HG02588 (cell line): ENCODE data around the gene FGD4.

Source experiments
- ATAC-seq: cut with Tn5 transposase; IDR thresholded peaks from one replicate; pipeline ENCODE4 v1.9.1; 2021; ENCODE audit warnings: mild to moderate bottlenecking, moderate library complexity; ENCODE audit not compliant: unreplicated experiment

Gene FGD4

DNA sequence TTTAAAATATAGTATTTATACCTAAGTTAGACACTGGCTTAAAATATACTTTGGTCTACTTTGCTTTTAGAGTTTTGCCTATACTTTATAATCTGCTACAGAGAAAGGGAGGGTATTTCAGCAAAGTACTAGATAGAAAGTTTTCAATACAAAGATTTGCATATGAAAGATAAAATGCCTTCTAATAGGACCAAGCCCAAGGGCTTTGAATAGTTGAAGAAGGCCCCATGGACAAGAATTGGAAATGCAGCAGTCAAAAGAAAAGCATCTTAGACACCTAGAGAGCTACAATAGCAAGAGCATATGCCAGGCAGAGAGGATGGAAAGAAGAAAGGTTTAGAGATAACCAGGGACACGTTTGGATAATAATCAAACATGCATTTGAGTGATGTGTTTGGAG lies 196.7 kb downstream of the FGD4 start:
- no peak for ATAC-seq

DNA sequence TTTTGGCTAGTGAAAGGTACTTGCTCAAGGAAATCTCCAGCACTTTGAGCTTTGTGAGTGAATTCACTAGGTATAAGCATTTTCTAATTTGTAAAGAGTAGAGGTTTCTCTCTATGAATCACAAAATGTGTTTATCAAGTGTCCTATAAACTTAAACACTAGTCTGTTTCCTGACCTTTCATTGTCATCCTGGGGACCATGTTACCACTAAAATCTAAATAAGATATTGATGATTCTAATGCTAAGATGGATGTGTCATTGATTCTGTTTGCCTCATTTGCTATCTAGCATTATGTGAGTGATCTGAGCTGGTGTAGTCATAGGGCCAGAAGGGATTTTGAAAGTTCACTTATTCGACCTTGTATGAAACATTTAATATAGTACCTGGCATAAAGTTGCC lies 199.3 kb downstream of the FGD4 start:
- ATAC-seq = no peak

DNA sequence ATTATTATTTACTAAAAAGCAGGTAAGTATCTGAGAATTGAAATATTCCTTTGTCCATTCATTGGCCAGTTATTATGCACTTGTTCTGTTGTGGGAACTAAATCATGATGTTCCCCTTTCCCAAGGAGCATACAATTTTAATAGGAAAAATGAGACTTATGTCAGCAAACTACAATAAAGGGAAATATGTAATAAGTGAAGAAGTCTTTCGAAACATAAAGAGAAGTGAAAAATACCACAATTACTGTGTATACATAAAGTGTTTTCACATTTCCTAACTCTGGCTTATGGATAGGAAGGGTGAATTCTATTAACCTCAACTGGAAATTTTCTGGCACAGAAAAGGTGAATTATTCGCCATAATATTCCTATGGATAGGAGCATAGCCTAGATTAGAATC lies 201.3 kb downstream of the FGD4 start:
- ATAC-seq = no peak

DNA sequence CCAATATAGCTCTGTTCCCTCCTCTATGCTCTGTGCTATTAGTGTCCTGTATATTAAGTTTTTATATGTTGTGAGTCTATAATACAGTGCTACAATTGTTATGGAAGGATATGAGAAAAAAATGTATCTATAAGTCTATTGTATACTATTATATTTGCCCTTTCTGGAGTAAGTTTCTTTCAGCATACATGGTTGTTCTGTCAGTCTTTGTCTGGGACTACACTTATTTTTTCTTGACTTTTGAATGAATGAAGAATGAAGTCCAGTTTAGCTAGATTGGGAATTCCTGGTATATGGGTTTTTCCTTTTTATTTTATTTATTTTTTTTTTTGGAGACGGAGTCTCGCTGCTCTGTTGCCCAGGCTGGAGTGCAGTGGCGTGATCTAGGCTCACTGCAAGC lies 203.7 kb downstream of the FGD4 start:
- ATAC-seq = no peak

DNA sequence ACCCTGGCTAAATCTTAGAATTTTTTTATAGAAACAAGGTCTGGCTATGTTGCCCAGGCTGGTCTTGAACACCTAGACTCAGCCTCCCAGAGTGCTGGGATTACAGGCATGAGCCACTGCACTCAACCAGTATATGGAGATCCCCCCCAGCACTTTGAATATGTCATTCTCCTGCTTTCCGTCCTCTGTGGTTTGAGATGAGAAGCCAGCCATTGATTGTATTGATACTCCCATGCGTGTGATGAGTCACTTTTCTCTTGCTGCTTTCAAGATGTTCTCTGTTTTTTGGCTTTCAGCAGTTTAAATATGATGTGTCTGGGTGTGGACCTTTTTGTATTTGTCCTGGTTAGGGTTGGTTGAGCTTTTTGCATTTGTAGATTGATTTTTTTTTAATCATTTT lies 204.5 kb downstream of the FGD4 start:
- peak; percentile 88 for ATAC-seq

DNA sequence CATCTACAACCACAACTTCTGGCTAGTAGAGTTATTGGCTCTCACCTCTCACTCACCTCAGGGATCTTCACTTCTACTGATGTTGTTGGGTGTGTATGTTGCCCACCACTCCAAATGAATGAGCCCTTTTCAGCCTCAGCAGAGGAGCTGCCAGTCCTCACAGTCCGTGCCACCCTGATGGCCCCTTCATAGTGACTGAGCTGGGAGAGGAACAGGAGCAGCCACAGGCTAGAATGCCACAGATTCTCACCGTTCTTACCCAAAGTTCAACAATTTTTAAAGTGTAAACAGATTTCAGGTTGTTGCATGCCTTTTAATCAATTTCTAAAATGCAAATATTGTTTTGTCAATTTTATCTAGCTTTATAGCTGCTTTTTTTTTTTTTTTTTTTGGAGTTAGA lies 205.2 kb downstream of the FGD4 start:
- ATAC-seq = no peak

DNA sequence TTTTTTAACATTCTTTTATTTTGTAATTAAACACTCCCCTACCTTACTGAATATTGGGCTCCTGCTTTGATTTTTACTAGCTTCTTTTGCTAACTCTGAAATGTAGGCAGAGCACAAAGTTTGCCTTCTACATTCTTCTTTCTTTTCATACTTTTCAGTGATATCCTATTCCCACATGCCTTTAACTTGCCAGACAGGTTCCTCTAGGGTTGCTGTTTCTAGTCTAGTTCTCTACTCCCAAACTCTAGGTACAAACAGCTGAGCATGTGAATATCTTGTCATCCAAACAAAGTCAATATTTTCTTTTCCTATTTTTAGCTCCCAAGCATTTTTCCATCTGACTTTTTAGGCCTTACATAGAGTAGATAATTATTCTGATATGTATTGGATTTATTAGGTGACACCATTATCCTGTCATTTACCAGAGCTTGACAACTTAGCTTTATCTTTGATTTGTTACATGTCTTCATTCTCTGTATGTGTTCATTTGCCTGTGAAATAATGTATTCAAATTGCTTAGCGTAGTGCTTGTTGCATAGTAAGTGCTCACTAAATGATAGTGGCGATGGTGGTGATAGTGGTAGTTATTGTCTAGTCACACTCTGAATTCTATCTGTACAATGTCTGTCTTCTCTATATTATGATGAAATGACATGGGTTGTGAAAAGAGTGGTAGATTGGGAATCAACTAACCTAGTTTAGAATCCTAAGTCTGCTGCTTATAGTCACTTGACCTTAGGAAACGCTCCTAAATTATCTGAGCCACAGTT lies 206.2 kb downstream of the FGD4 start:
- no peak for ATAC-seq

DNA sequence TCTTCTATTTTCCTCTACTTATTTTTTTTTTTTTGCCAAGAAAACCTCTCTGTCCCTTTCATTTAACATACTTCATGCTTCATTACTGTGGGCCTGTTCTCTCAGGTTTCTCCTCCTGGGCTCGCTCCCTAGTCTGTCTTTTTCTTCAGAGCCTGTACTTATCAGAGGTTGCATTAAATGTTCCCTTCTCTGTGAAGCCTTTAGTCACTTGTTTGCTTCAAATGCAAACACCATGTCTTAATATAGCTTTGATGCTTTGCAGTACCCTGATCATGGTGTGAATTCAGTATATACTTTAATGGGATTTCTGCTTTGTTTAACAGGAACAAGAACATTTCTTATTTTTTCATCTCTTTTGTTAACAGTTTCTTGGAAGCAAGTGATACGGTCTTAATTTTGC lies 207.1 kb downstream of the FGD4 start:
- ATAC-seq = no peak

DNA sequence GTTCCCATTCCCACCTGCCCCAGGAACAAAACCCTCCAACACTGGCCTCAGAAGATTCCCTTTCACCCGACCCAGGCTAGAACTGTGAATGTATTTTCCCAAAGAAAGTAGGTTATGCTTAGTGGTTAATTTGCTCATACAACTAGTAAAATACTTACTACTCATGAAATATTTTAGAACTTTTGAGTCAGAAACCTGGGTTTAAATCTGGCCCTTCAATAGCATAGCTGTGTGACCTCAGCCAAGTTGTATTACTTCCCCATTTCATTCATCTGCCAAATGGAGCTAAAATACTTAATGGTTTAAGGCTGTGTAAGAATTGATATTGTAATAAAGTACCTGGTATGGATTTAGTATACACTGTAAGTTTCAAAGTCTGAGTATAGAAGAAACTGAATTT lies 210.6 kb downstream of the FGD4 start:
- no peak for ATAC-seq

DNA sequence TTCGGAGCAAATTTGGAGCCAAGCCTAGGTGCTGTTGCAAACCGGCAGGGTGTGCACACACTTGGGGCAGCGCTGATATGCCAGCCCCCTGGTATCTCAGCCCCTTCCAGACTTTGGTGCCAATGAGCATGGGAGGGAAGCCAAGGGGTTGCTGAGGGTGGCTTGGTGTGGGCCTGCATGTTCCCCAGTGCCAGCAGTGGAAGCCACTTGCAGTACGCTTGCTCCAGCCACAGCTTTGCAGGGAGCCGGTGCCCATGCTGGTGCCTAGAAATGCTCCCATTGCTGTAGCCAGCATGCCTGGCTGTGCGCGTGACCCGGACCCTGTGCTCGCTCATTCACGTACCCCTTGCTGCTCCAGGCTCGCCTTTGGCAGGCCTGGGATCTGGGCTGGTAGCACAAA lies 212.6 kb downstream of the FGD4 start:
- no peak for ATAC-seq

DNA sequence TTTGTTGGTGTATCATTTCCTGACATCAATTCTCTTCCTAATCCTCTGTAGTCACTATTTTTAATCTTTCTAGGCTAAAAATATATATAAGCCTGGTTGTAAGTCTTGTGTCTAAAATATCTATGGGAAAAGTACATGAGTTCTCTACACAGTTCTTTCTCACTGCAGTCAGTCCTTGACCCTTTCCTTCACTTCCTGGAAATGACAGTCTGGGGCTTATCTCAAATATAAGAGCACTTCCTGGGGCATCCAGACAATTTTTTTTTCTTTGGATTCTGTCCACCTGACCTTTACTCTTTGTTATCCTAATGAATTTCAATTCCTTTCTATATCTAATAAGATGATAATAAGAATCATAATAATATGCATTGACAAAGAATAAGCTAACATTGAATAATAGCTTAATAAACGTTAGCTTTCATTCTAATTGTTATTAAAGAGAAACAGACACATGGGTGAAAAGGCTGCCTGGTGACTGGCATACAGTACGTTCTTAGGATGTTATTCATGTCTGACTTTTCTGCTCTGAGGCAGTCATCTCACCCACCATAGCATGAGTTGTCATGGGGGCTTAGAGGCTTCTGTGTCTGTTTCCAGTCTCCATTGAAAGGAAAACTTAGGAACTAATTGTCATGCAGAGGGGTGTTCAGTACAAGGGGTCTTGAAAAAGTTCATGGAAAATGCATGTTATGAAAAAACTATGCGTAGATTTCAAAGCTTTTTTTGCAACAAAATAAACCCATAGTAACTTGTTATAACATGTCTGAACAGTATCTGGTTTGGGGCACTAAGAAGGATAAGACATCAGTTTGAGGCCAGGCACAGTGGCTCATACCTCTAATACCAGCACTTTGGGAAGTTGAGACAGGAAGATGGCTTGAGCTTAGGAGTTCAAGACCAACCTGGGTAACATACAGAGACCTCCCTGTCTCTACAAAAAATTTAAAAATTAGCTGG lies 213.6 kb downstream of the FGD4 start:
- no peak for ATAC-seq

DNA sequence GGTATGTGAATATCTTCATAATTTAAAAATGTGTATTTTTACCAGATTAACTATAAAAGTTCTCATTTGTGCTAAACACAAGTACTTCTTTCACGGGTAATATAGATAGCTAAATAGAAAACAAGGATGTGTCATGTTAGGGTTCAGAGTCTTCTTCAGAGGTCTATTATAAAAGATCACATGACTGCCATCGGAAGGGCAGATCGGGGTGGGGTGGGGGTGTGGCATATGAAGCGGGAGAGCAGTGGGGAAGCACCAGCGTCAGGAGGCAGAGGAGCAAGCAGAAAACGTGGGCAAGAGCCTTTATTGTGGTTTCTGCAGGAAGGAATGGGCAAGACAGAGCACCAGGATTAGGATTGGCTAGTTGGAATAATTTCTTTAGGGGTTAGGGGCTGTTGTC lies 216.1 kb downstream of the FGD4 start:
- no peak for ATAC-seq

DNA sequence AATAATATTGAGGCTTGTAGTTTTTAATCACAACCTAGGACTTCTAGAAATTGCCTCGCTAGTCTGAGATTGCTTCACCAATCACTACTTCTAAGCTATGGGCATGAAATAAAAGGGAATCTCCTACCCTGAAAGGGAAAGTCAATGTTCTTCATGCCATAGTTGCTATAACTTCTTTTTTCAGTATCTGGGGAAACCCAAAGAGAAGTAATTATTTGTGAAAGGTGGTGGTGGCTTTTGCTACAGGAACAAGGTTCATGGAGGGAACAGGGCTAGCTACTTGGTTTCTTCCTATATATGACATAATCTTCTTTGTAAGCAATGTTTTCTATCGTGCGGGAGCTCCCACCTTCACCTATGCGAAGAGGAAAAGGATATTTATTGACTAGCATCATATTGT lies 218.2 kb downstream of the FGD4 start:
- ATAC-seq = no peak

DNA sequence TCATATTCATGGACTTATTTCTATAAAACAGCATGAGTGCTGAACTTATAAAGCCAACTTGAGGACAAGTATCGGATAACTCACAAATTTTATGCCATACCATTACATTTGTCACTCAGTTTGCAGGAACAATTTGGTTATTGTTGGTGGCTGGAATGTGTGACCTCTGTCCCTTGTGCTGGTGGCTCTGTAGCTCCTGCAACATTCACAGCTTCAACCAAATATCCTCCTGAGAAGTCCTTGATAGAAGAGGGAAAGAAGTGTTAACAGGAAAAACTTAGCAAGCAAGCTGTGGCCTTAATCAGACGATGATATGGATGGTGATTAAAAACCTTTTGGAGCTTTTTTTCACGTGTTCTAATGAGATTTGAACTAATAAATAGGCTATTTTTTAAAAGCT lies 218.8 kb downstream of the FGD4 start:
- ATAC-seq = no peak

DNA sequence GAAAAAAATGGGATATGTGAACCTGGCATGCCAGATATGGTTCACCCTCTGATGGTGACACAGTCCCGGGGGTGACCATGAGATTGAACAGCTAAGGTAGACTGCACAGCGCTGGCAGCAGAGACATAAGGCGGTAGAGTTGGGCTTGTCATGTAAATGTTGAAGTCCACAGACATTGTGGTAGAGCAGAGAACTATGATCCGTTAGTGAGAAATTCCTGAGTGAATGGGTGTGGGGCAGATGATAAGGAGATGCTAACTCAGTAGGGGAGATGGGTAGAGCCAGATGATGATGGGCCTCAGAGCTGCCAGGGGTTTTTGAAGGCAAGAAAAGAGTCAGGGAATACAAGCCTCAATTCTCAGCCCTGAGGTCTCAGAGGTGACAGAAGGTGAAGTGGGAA lies 228.6 kb downstream of the FGD4 start:
- no peak for ATAC-seq

DNA sequence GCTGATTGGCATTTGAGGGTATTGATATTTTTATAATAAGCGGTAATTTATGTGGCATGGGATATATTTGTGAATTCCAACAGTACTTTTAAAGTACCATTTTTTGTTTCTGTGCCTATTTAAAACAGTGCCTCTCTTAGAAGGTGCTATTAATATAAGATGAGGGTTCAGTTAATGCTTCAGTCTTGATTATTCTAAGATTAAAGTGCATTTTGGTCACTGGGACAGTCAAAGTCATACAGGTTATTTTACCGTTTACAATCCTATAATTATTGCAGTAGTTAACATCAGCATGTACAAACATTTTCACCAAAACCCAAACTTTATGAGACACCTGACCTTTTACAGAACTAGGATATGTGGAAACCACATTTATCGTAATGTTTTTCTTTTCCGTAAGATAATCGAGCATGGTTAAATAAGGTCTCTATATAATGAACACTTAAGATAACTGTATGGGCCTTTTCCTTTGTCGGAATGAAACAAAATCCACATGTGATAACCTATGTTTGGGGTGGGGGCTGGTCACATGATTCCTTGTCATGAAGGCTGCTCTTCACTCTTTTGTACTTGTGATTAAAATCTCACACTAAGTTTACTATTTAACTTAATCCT lies 242.0 kb downstream of the FGD4 start:
- ATAC-seq = no peak

DNA sequence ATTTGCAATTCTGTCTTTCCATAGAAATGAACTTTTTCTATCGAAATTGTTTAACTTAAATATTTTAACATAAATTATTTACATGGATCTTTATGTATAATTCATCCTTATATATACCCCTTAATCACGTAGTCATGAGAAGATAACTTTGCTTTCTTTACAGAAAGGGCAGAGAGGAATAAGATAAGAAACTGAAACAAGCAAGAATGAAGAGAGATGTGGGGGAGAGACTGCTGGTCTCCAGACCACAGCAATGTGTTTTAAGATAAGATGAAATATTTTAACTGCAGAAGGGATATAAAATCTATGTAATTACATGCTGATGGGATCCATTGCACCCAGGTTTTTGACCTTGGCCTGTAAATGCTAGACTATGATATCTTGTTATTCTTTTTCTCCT lies 245.1 kb downstream of the FGD4 start:
- no peak for ATAC-seq

DNA sequence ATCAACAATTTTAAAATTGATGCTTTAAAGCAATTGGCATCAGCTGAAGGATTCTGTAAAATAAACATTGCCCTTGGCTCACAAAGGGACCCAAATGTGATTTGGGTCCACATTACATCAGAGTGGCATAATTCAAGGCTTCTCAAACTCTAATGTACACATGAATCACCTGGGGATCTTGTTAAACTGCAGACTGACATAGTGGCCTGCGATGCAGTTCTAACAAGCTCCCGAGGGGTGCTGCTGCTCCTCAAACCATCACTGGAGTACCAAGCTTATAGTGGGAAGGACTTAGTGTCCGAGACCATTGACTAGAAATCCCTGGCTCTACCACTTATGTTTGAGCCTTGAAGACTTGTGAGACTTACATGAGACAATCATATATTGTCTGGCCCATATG lies 247.9 kb downstream of the FGD4 start:
- ATAC-seq = no peak

DNA sequence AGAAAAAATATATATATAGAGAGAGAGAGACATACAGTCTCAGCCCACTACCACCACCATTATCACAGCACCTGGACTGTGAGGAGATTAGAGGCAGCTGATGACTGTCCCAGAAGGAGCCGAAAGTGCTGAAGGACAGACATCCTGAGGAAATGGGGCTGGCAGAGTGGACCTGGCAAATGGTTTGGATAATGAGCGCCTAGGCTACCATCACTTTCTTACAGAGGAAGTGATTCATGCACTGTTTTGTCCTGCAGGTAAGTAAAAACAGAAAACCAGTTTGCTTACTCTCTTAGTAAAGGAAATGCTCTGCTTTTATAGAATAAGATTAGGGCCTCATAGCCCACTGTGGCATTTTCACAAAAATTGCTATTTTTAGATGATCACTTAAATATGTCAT lies 251.2 kb downstream of the FGD4 start:
- no peak for ATAC-seq

DNA sequence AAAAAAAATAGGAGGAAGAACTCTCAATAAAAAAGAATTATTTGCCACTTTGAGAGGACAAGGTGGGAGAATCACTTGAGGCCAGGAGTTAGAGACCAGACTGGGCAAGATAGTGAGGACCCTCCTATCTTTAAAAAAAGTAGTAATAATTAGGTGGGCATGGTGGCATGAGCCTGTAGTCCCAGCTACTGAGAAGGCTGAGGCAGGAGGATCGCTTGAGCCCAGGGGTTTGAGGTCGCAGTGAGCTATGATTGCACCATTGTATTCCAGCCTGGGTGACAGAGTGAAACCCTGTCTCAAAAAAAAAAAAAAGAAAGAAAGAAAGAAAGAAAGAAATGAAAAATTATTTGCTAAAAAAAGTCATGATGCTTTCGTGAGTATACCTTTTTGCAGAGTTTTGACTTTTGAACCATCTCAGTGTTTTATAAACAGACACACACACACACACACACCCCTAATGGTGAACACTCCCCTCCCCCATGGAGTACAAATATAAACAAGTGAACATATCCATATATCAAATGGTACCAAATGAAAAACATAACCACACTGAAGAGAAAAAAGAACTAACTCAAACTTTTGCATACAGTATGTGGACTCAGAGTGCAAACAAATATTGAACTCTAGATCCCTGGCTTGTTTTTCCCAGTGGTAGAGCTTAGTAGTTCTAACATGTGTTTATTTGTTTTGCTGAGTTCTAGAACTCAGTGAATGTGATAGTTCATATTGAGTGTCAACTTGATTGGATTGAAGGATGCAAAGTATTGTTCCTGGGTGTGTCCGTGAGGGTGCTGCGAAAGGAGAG lies 252.0 kb downstream of the FGD4 start:
- ATAC-seq = no peak

DNA sequence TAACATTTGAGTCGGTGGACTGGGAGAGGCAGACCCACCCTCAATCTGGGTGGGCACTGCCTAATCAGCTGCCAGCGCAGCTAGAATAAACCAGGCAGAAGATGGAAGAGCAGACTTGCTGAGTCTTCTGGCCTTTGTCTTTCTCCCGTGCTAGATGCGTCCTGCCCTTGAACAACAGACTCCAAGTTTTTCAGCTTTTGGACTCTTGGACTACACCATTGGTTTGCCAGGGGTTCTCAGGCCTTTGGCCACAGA lies 252.5 kb downstream of the FGD4 start:
- ATAC-seq = no peak
